DND-41 (cell line): ENCODE results near the gene DIAPH2.

Source experiments
- ATAC-seq: fragments of 200-7000 bp; cut with Tn5 transposase; 3 replicates; pipeline ENCODE4 v1.9.1; 2021; ENCODE audit warnings: low read depth; ENCODE audit not compliant: insufficient read depth
- DNase-seq: peaks from one replicate; pipeline ENCODE4 v3.0.0-alpha.2; 2020
- H2AFZ ChIP-seq: 2 replicates; pipeline ENCODE4 v1.6.0; 2012; ENCODE audit warnings: low read depth, low read length
- H3K27ac ChIP-seq: 2 replicates; pipeline ENCODE4 v1.5.1; 2012; ENCODE audit warnings: low read length, inconsistent platforms
- H3K27me3 ChIP-seq: fragments of 200-600 bp; sonication (generic); 2 replicates; pipeline ENCODE4 v1.6.0; 2012; ENCODE audit warnings: low read length, mild to moderate bottlenecking, inconsistent platforms; ENCODE audit not compliant: insufficient read depth, poor library complexity
- H3K36me3 ChIP-seq: 2 replicates; pipeline ENCODE4 v1.5.1; 2012; ENCODE audit warnings: low read length, inconsistent platforms; ENCODE audit not compliant: insufficient read depth
- H3K4me1 ChIP-seq: 2 replicates; pipeline ENCODE4 v1.5.1; 2012; ENCODE audit warnings: mild to moderate bottlenecking, low read length; ENCODE audit not compliant: insufficient read depth
- H3K4me2 ChIP-seq: 2 replicates; pipeline ENCODE4 v1.6.0; 2012; ENCODE audit warnings: mild to moderate bottlenecking, moderate library complexity, low read length, inconsistent platforms; ENCODE audit not compliant: insufficient read depth
- H3K4me3 ChIP-seq, 2 experiments: fragments of 200-600 bp in 1 of 2; shearing (Covaris generic) in 1 of 2; 2 replicates each; pipeline ENCODE4 v1.5.1; 2012 to 2016; ENCODE audit warnings: inconsistent platforms in 2 of 2, low read length in 2 of 2, mild to moderate bottlenecking in 2 of 2, low read depth in 1 of 2, moderate library complexity in 1 of 2
- H3K79me2 ChIP-seq: 2 replicates; pipeline ENCODE4 v1.6.0; 2012; ENCODE audit warnings: low read length, inconsistent platforms; ENCODE audit not compliant: insufficient read depth
- H3K9ac ChIP-seq: 2 replicates; pipeline ENCODE4 v1.6.0; 2012; ENCODE audit warnings: low read depth, mild to moderate bottlenecking, inconsistent platforms, low read length, moderate library complexity
- H3K9me3 ChIP-seq: 2 replicates; pipeline ENCODE4 v1.5.1; 2012; ENCODE audit warnings: low read length, moderate library complexity, mild to moderate bottlenecking, inconsistent platforms; ENCODE audit not compliant: insufficient read depth, severe bottlenecking
- H4K20me1 ChIP-seq: 2 replicates; pipeline ENCODE4 v1.6.0; 2012; ENCODE audit warnings: low read length; ENCODE audit not compliant: insufficient read depth
- EZH2 ChIP-seq: IDR thresholded peaks from 3 replicates; pipeline ENCODE4 v1.6.1; 2012; ENCODE audit warnings: borderline replicate concordance, low read depth, mild to moderate bottlenecking, moderate library complexity, low read length, inconsistent platforms; ENCODE audit not compliant: severe bottlenecking
- TF ChIP-seq, protein P1 (sequence below): IDR thresholded peaks from 2 replicates; pipeline ENCODE4 v1.5.1; 2012; ENCODE audit warnings: borderline replicate concordance, low read length, moderate library complexity, mild to moderate bottlenecking; ENCODE audit not compliant: poor library complexity, severe bottlenecking; ENCODE audit errors: extremely low read depth

Gene DIAPH2

DNA sequence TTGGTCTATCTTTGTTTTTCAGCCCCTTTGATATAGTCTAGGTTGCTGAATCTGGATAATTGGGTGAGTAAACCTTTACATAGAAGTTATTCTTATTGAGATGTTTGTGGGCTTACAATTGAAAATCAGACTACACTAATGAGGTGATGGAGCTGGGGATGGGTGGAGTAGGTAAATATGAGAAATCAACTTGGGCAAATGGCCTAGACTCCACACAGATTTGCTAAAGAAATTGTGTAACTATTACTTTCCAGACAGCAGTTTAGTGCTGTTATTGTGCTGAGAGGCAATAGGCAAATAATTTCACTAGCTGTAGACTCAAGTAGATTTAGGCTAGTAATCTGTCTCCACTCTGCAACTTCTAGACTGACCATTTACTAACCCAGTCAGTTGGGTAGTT, 8.2 kb downstream of the DIAPH2 start:
- H3K4me1 ChIP-seq, result no peaks in the 10 kb centered on the region
- TF ChIP-seq, protein P1, sequence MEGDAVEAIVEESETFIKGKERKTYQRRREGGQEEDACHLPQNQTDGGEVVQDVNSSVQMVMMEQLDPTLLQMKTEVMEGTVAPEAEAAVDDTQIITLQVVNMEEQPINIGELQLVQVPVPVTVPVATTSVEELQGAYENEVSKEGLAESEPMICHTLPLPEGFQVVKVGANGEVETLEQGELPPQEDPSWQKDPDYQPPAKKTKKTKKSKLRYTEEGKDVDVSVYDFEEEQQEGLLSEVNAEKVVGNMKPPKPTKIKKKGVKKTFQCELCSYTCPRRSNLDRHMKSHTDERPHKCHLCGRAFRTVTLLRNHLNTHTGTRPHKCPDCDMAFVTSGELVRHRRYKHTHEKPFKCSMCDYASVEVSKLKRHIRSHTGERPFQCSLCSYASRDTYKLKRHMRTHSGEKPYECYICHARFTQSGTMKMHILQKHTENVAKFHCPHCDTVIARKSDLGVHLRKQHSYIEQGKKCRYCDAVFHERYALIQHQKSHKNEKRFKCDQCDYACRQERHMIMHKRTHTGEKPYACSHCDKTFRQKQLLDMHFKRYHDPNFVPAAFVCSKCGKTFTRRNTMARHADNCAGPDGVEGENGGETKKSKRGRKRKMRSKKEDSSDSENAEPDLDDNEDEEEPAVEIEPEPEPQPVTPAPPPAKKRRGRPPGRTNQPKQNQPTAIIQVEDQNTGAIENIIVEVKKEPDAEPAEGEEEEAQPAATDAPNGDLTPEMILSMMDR, result no peak
- no peak for TF ChIP-seq EZH2
- no peak overlapping the region for H3K4me3 ChIP-seq
- DNase-seq, result no peak
- H2AFZ ChIP-seq, result no peak overlapping the region
- no peaks in the 10 kb centered on the region for H3K27me3 ChIP-seq
- no peak overlapping the region for H3K9ac ChIP-seq
- no peak overlapping the region for H3K4me2 ChIP-seq
- no peak for ATAC-seq
- H4K20me1 ChIP-seq, result no peaks in the 10 kb centered on the region
- peaks cover 40% of the 10 kb centered on the region for H3K79me2 ChIP-seq
- peaks cover 3% of the 10 kb centered on the region; the same call in 1 of the 2 replicates for H3K36me3 ChIP-seq
- no peaks in the 10 kb centered on the region for H3K9me3 ChIP-seq
- no peak overlapping the region for H3K27ac ChIP-seq

DNA sequence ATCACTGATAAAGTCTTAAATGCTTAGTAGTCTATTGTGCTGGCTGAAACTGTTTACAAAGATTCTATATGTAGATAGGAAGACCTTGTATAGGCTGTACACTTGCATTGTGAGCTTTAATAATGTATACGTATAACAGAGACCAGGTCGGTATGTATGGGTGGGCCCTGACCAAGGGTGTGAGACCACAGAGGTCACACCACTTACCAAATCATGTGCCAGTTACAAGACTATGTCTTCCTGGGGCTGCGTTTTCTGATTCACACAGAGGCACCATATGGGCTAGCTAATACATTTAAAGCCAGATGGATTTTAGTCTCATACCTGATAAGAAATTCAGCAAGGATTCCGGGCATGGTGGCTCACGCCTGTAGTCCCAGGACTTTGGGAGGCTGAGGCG, 8.8 kb downstream of the DIAPH2 start:
- Histone ChIP-seq H2AFZ (no peak overlapping the region), H3K36me3 (peaks cover 3% of the 10 kb centered on the region; the same call in 1 of the 2 replicates), H3K4me3 (no peak overlapping the region), H3K27me3 (no peaks in the 10 kb centered on the region), H3K9me3 (no peaks in the 10 kb centered on the region), H3K27ac (no peak overlapping the region), H3K9ac (no peak overlapping the region), H3K4me1 (no peaks in the 10 kb centered on the region), H3K4me2 (no peak overlapping the region), H4K20me1 (no peaks in the 10 kb centered on the region), H3K79me2 (peaks cover 38% of the 10 kb centered on the region)
- TF ChIP-seq EZH2, result no peak
- TF ChIP-seq, protein P1, result no peak
- DNase-seq (no peak), ATAC-seq (no peak)

DNA sequence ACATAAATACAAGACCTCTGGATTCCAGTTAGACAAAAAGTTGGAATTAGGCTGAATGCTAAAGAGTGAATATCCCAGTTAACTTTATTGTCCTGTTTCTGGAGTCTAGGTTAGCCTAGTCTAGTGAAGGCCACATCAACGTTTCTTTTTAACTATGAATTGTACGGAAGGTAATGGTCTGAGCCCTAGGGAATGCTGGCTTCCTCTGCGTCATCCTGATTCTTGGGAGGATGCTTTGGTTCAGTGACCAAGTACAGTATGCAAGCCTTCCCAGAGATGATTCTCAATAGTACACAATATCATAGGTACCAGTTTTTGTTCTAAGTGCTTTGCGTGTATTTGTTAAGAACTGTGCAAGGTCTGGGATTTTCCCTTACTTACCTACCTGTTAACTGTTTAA, 11.8 kb downstream of the DIAPH2 start:
- ATAC-seq, result no peak
- Histone ChIP-seq H3K4me2 (no peak overlapping the region), H3K9me3 (no peaks in the 10 kb centered on the region), H3K9ac (no peak overlapping the region), H3K27ac (no peak overlapping the region), H3K4me3 (no peak overlapping the region), H2AFZ (no peak overlapping the region), H3K79me2 (peaks cover 17% of the 10 kb centered on the region), H3K36me3 (peaks cover 3% of the 10 kb centered on the region; the same call in 1 of the 2 replicates), H3K4me1 (no peaks in the 10 kb centered on the region), H4K20me1 (no peaks in the 10 kb centered on the region), H3K27me3 (no peaks in the 10 kb centered on the region)
- DNase-seq, result no peak
- TF ChIP-seq EZH2, result no peak
- TF ChIP-seq, protein P1, result no peak

DNA sequence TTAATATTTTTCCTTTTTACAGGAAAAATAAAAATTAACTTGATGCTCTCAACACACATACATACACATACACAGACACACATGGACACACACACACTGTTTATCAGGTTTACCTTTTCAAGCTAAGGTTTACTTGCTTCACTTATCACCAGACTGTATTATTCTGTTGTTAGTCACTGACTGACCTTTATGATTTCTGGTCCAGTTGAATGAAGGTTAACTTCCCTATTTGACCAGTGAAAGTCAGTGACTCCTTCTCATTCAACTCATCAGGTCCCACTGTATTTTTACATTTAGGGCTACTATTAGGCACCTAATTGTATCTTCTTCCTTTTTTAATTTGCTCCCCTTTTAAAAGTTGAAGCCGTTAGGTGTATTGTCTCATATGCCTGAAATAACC, 16.0 kb downstream of the DIAPH2 start:
- Histone ChIP-seq H3K27ac (no peak overlapping the region), H3K36me3 (peaks cover 3% of the 10 kb centered on the region; the same call in 1 of the 2 replicates), H3K79me2 (peaks cover 7% of the 10 kb centered on the region; the same call in 1 of the 2 replicates), H2AFZ (no peak overlapping the region), H3K4me3 (no peak overlapping the region), H3K4me1 (no peaks in the 10 kb centered on the region), H3K9ac (no peak overlapping the region), H4K20me1 (no peaks in the 10 kb centered on the region), H3K9me3 (no peaks in the 10 kb centered on the region), H3K27me3 (no peaks in the 10 kb centered on the region), H3K4me2 (no peak overlapping the region)
- DNase-seq, result no peak
- TF ChIP-seq, protein P1, result no peak
- no peak for TF ChIP-seq EZH2
- no peak for ATAC-seq
